H9 (cell line): ENCODE results near the gene TPD52L2. TPM values are rescaled to one million over a fixed set of nuclear protein-coding genes. Genes with fewer than 3 reads are reported as not detected.

Experiments used
- DNase-seq: peaks from one replicate; pipeline ENCODE4 v3.0.0-alpha.2; 2017
- H2AFZ ChIP-seq: one replicate; pipeline ENCODE4 v1.6.1; 2013; ENCODE audit warnings: mild to moderate bottlenecking, low read length, control low read depth, moderate library complexity
- H2AK5ac ChIP-seq: 2 replicates; pipeline ENCODE4 v1.6.1; 2013; ENCODE audit warnings: low read length, control low read depth, mixed read lengths; ENCODE audit not compliant: insufficient read length
- H2BK120ac ChIP-seq: one replicate; pipeline ENCODE4 v1.6.1; 2013; ENCODE audit warnings: low read depth, mild to moderate bottlenecking, low read length, control low read depth, inconsistent platforms; ENCODE audit not compliant: poor library complexity, severe bottlenecking
- H2BK12ac ChIP-seq: 2 replicates; pipeline ENCODE4 v1.6.1; 2013; ENCODE audit warnings: low read length, control low read depth, mixed read lengths, low read depth; ENCODE audit not compliant: insufficient read length
- H2BK15ac ChIP-seq: 2 replicates; pipeline ENCODE4 v1.6.1; 2013; ENCODE audit warnings: low read depth, low read length, control low read depth
- H2BK20ac ChIP-seq: one replicate; pipeline ENCODE4 v1.6.1; 2013; ENCODE audit warnings: low read depth, mild to moderate bottlenecking, low read length, control low read depth, inconsistent platforms; ENCODE audit not compliant: poor library complexity, severe bottlenecking
- H2BK5ac ChIP-seq: 2 replicates; pipeline ENCODE4 v1.6.1; 2013; ENCODE audit warnings: low read length, control low read depth, mixed read lengths; ENCODE audit not compliant: insufficient read length
- H3K14ac ChIP-seq: 2 replicates; pipeline ENCODE4 v1.6.1; 2013; ENCODE audit warnings: low read length, control low read depth; ENCODE audit not compliant: insufficient read depth
- H3K18ac ChIP-seq: 2 replicates; pipeline ENCODE4 v1.6.1; 2013; ENCODE audit warnings: low read depth, mild to moderate bottlenecking, mixed read lengths, low read length, control low read depth; ENCODE audit not compliant: insufficient read length
- H3K23ac ChIP-seq: 2 replicates; pipeline ENCODE4 v1.6.1; 2013; ENCODE audit warnings: low read length, control low read depth, mixed read lengths, low read depth; ENCODE audit not compliant: insufficient read length
- H3K23me2 ChIP-seq: 2 replicates; pipeline ENCODE4 v1.6.1; 2013; ENCODE audit warnings: low read depth, mild to moderate bottlenecking, mixed read lengths, low read length, control low read depth; ENCODE audit not compliant: insufficient read length, poor library complexity, severe bottlenecking
- H3K27ac ChIP-seq: 2 replicates; pipeline ENCODE4 v1.5.1; 2013; ENCODE audit warnings: low read length, control low read depth, mixed read lengths, low read depth; ENCODE audit not compliant: insufficient read length
- H3K27me3 ChIP-seq: 2 replicates; pipeline ENCODE4 v1.6.1; 2013; ENCODE audit warnings: low read length, control low read depth, inconsistent platforms; ENCODE audit not compliant: insufficient read depth
- H3K4ac ChIP-seq: 2 replicates; pipeline ENCODE4 v1.6.1; 2013; ENCODE audit warnings: low read depth, mild to moderate bottlenecking, control low read depth, inconsistent platforms, low read length, moderate library complexity
- H3K4me1 ChIP-seq: 2 replicates; pipeline ENCODE4 v1.6.1; 2013; ENCODE audit warnings: low read length, control low read depth, inconsistent platforms; ENCODE audit not compliant: insufficient read depth
- H3K4me2 ChIP-seq: 2 replicates; pipeline ENCODE4 v1.6.1; 2013; ENCODE audit warnings: low read length, control low read depth, mixed read lengths; ENCODE audit not compliant: insufficient read length, insufficient read depth
- H3K56ac ChIP-seq: 2 replicates; pipeline ENCODE4 v1.6.1; 2013; ENCODE audit warnings: low read depth, mild to moderate bottlenecking, mixed read lengths, low read length, control low read depth; ENCODE audit not compliant: insufficient read length
- H3K79me1 ChIP-seq: 2 replicates; pipeline ENCODE4 v1.6.1; 2013; ENCODE audit warnings: low read depth, mild to moderate bottlenecking, moderate library complexity, low read length, control low read depth, inconsistent platforms; ENCODE audit not compliant: insufficient read depth, poor library complexity, severe bottlenecking
- H3K79me2 ChIP-seq: 2 replicates; pipeline ENCODE4 v1.6.1; 2013; ENCODE audit warnings: low read length, control low read depth, inconsistent platforms; ENCODE audit not compliant: insufficient read depth
- H3K9ac ChIP-seq: 2 replicates; pipeline ENCODE4 v1.6.1; 2013; ENCODE audit warnings: low read length, control low read depth, mixed read lengths; ENCODE audit not compliant: insufficient read length; ENCODE audit errors: extremely low read depth
- H3K9me3 ChIP-seq: one replicate; pipeline ENCODE4 v1.6.1; 2013; ENCODE audit warnings: low read depth, low read length, inconsistent platforms; ENCODE audit not compliant: control insufficient read depth
- H3T11ph ChIP-seq: one replicate; pipeline ENCODE4 v1.6.1; 2013; ENCODE audit warnings: mild to moderate bottlenecking, low read length, control low read depth, inconsistent platforms
- H4K20me1 ChIP-seq: one replicate; pipeline ENCODE4 v1.6.1; 2013; ENCODE audit not compliant: control insufficient read depth, insufficient read length, insufficient read depth
- H4K5ac ChIP-seq: 2 replicates; pipeline ENCODE4 v1.6.1; 2013; ENCODE audit warnings: low read depth, mild to moderate bottlenecking, mixed read lengths, low read length, control low read depth; ENCODE audit not compliant: insufficient read length
- H4K8ac ChIP-seq: replicated peaks from 2 replicates; pipeline ENCODE4 v1.6.1; 2013; ENCODE audit warnings: low read length, control low read depth, mixed read lengths, low read depth; ENCODE audit not compliant: insufficient read length
- H4K91ac ChIP-seq: 2 replicates; pipeline ENCODE4 v1.6.1; 2013; ENCODE audit warnings: low read depth, mild to moderate bottlenecking, moderate library complexity, mixed read lengths, low read length, control low read depth; ENCODE audit not compliant: insufficient read length
- H3K27ac Mint-ChIP-seq, 3 experiments: 2 replicates in 2 of 3; 3 replicates in 1 of 3; pipeline ENCODE4 v1.8.0; 2020 to 2021; ENCODE audit warnings: mixed read lengths in 3 of 3, mild to moderate bottlenecking in 1 of 3, moderate library complexity in 1 of 3
- H3K27me3 Mint-ChIP-seq: 2 replicates; pipeline ENCODE4 v1.8.0; 2021; ENCODE audit warnings: low read depth, mild to moderate bottlenecking, moderate library complexity, mixed read lengths
- H3K36me3 Mint-ChIP-seq, 3 experiments: 2 replicates in 2 of 3; 3 replicates in 1 of 3; pipeline ENCODE4 v1.8.0; 2020 to 2021; ENCODE audit warnings: low read depth in 3 of 3, mixed read lengths in 3 of 3; ENCODE audit not compliant: insufficient read depth in 1 of 3
- H3K4me1 Mint-ChIP-seq, 2 experiments: 2 replicates each; pipeline ENCODE4 v1.8.0; 2020; ENCODE audit warnings: mixed read lengths in 2 of 2
- H3K4me3 Mint-ChIP-seq, 2 experiments: 2 replicates in 1 of 2; 3 replicates in 1 of 2; pipeline ENCODE4 v1.8.0; 2020 to 2021; ENCODE audit warnings: mild to moderate bottlenecking in 2 of 2, mixed read lengths in 2 of 2, moderate library complexity in 1 of 2
- H3K9me3 Mint-ChIP-seq, 2 experiments: 2 replicates in 1 of 2; 3 replicates in 1 of 2; pipeline ENCODE4 v1.8.0; 2020; ENCODE audit warnings: mild to moderate bottlenecking in 2 of 2, mixed read lengths in 2 of 2, moderate library complexity in 1 of 2
- CTCF ChIP-seq: fragments of 200-600 bp; sonication (generic); conservative IDR thresholded peaks from 3 replicates; pipeline ENCODE4 v1.8.0; 2021; ENCODE audit warnings: antibody characterized with exemption, mild to moderate bottlenecking
- WGBS: extraction: QIAGEN DNeasy Blood & Tissue Kit; methylation state at CpG from one replicate; pipeline ENCODE4 v1.1.7; 2013; ENCODE audit warnings: missing lambda C conversion rate, low lambda C conversion rate, mixed read lengths; ENCODE audit not compliant: insufficient read length; ENCODE audit errors: extremely low coverage; 5-methylcytosine and 5-hydroxymethylcytosine counted together
- microRNA-seq: library from miRNA; unstranded; fragments of <30 nt; microRNA quantifications from one replicate; pipeline ENCODE4, GENCODE V29; 2020; ENCODE audit warnings: borderline microRNAs expressed
- total RNA-seq: library from RNA; stranded (reverse); gene quantifications from 2 replicates; pipeline ENCODE4 v1.2.1, GENCODE V29; 2021

The TPD52L2 gene
- total RNA-seq, 1 experiment from 2014 or later, result 94.1 TPM

- H3K4me2 ChIP-seq, result peak overlapping the region; percentile 15
- no peaks in the 10 kb centered on the region for H3K79me1 ChIP-seq
- H3K9me3 Mint-ChIP-seq, result no peaks in the 10 kb centered on the region
- H3K27me3 Mint-ChIP-seq, result no peaks in the 10 kb centered on the region
- H2BK20ac ChIP-seq, result no peak overlapping the region
- H3K36me3 Mint-ChIP-seq, result peaks cover under 1 to 27% (median 27%) of the 10 kb centered on the region in 3 experiments; a peak in 6 of 7 replicates
- TF ChIP-seq CTCF, result no peak
- H3K4me1 Mint-ChIP-seq, result peaks cover 3 to 9% of the 10 kb centered on the region in 2 experiments
- 0 out of 2 replicates have a peak overlapping the region, but pooled peaks have one; percentile 16 for H3K14ac ChIP-seq
- H3K9me3 ChIP-seq, result no peaks in the 10 kb centered on the region
- H4K91ac ChIP-seq, result no peak overlapping the region
- no peaks in the 10 kb centered on the region for H4K20me1 ChIP-seq
- H3K9ac ChIP-seq, result no peak overlapping the region
- H3K4ac ChIP-seq, result no peak overlapping the region
- no peaks in the 10 kb centered on the region for H3K27me3 ChIP-seq
- H2BK5ac ChIP-seq, result no peak overlapping the region
- H2BK15ac ChIP-seq, result no peak overlapping the region
- no peak overlapping the region for H2AFZ ChIP-seq
- no peak overlapping the region for H4K8ac ChIP-seq
- no peaks in the 10 kb centered on the region for H3K4me1 ChIP-seq
- H2AK5ac ChIP-seq, result no peak overlapping the region
- H2BK12ac ChIP-seq, result no peak overlapping the region
- H3K4me3 Mint-ChIP-seq, result no peak overlapping the region
- 0 out of 7 replicates have a peak overlapping the region, but pooled peaks of 1 of the 3 experiments have one; percentile 68 for H3K27ac Mint-ChIP-seq
- no peak overlapping the region for H2BK120ac ChIP-seq
- no CpG with 5 or more reads among the region's 58 CpGs for WGBS
- no peaks in the 10 kb centered on the region for H3K79me2 ChIP-seq
- H3K27ac ChIP-seq, result no peak overlapping the region
- no peak overlapping the region for H3K23ac ChIP-seq
- H3K18ac ChIP-seq, result peak overlapping the region; percentile 28
- H3K23me2 ChIP-seq, result peaks cover 13% of the 10 kb centered on the region
- peak; percentile 52 for DNase-seq
- H3K56ac ChIP-seq, result no peak overlapping the region
- H4K5ac ChIP-seq, result no peak overlapping the region
- no peak overlapping the region for H3T11ph ChIP-seq
These were observed 75.6 kb downstream of the TPD52L2 start for GRCh38 chr20:63940472-63941266.

Small RNA genes within 50 kb of the gene (microRNA-seq; reads per million reads assigned to microRNA genes)
- 0.35 reads per million for gene MIR1914
- gene MIR941-1, result not detected
- gene MIR941-2, result not detected
- gene MIR941-3, result not detected
- not detected for gene MIR941-4
- gene MIR941-5, result not detected

Other genes starting within 250 kb of the TPD52L2 start
- gene GMEB2, start 238.2 kb upstream of the TPD52L2 start, total RNA-seq, result 14.3 and 14.8 TPM in 2 replicates
- 54.0 and 58.4 TPM in 2 replicates for gene STMN3, start 211.8 kb upstream of the TPD52L2 start, total RNA-seq
- gene RTEL1, start 207.0 kb upstream of the TPD52L2 start, total RNA-seq, result 33.4 and 36.5 TPM in 2 replicates
- gene TNFRSF6B, start 168.6 kb upstream of the TPD52L2 start, total RNA-seq, result 0.86 TPM in 1 of 2 replicates, not detected in the other
- gene ARFRP1, start 157.3 kb upstream of the TPD52L2 start, total RNA-seq, result 39.5 and 42.7 TPM in 2 replicates
- 25.5 and 27.6 TPM in 2 replicates for gene ZGPAT, start 157.2 kb upstream of the TPD52L2 start, total RNA-seq
- gene LIME1, start 128.6 kb upstream of the TPD52L2 start, total RNA-seq, result 12.8 and 13.5 TPM in 2 replicates
- gene SLC2A4RG, start 125.5 kb upstream of the TPD52L2 start, total RNA-seq, result 37.9 and 43.9 TPM in 2 replicates
- 27.1 and 27.3 TPM in 2 replicates for gene ZBTB46, start 34.0 kb upstream of the TPD52L2 start, total RNA-seq
- gene ABHD16B, start 3.8 kb upstream of the TPD52L2 start, total RNA-seq, result not detected in 2 replicates
- gene DNAJC5, start 29.9 kb downstream of the TPD52L2 start, total RNA-seq, result 42.9 and 43.0 TPM in 2 replicates
- gene UCKL1, start 91.1 kb downstream of the TPD52L2 start, total RNA-seq, result 35.6 and 40.9 TPM in 2 replicates
- 43.8 and 46.0 TPM in 2 replicates for gene ZNF512B, start 104.7 kb downstream of the TPD52L2 start, total RNA-seq
- 5.2 and 5.7 TPM in 2 replicates for gene SAMD10, start 114.4 kb downstream of the TPD52L2 start, total RNA-seq
- gene PRPF6, start 115.9 kb downstream of the TPD52L2 start, total RNA-seq, result 87.9 and 91.3 TPM in 2 replicates
- gene C20orf204, start 170.9 kb downstream of the TPD52L2 start, total RNA-seq, result 1.3 and 2.2 TPM in 2 replicates
- gene SOX18, start 184.4 kb downstream of the TPD52L2 start, total RNA-seq, result 1.6 and 2.0 TPM in 2 replicates
- gene TCEA2, start 197.9 kb downstream of the TPD52L2 start, total RNA-seq, result 48.1 and 51.7 TPM in 2 replicates
- 11.7 and 12.8 TPM in 2 replicates for gene RGS19, start 214.2 kb downstream of the TPD52L2 start, total RNA-seq
- gene OPRL1, start 214.8 kb downstream of the TPD52L2 start, total RNA-seq, result 0.90 and 1.0 TPM in 2 replicates
- gene LKAAEAR1, start 219.1 kb downstream of the TPD52L2 start, total RNA-seq, result 0.39 TPM in 1 of 2 replicates, not detected in the other
- not detected in 2 replicates for gene NPBWR2, start 242.3 kb downstream of the TPD52L2 start, total RNA-seq